BJ (cell line): ENCODE data around the gene FANCC. TPM values are rescaled to one million over a fixed set of nuclear protein-coding genes. Genes with fewer than 3 reads are reported as not detected.

Experiments used
- CTCF ChIA-PET: fragments of 350-600 bp; formaldehyde crosslinking; extraction: SDS; loops from one replicate; lab custom pipeline; 2021; ENCODE audit warnings: antibody characterized with exemption, inconsistent platforms; lab: Yijun Ruan, JAX
- POLR2A ChIA-PET: fragments of 300-600 bp; sonication (Branson Sonifier 250); formaldehyde crosslinking; extraction: SDS; loops from one replicate; lab custom pipeline; 2021; ENCODE audit warnings: antibody characterized with exemption; lab: Charles Lee
- DNase-seq: peaks from one replicate; pipeline ENCODE4 v3.0.0-alpha.2; 2011; ENCODE audit warnings: low read depth
- H3K27me3 ChIP-seq: 2 replicates; pipeline ENCODE4 v1.6.0; 2011; ENCODE audit warnings: low read length; ENCODE audit not compliant: control insufficient read depth, insufficient read depth
- H3K36me3 ChIP-seq: 2 replicates; pipeline ENCODE4 v1.5.1; 2011; ENCODE audit warnings: low read length; ENCODE audit not compliant: control insufficient read depth, insufficient read depth
- H3K4me3 ChIP-seq: 2 replicates; pipeline ENCODE4 v1.5.1; 2011; ENCODE audit warnings: low read depth, mild to moderate bottlenecking, control low read depth, low read length
- CTCF ChIP-seq: IDR thresholded peaks from 2 replicates; pipeline ENCODE4 v1.5.1; 2011; ENCODE audit warnings: low read depth, mild to moderate bottlenecking, control low read depth, inconsistent platforms, low read length, moderate library complexity; ENCODE audit not compliant: insufficient read depth
- polyA plus RNA-seq: library from polyadenylated mRNA; depleted of rRNA; stranded (reverse); fragments of >200 nt; gene quantifications from 2 replicates; pipeline ENCODE4 v1.2.3, GENCODE V29; 2011

The FANCC gene
- polyA plus RNA-seq, 1 experiment, result 6.1 TPM

GRCh38 chr9:95062596-95063065 lies 254.9 kb downstream of the FANCC start:
- Histone ChIP-seq H3K36me3 (peaks cover 31% of the 10 kb centered on the region), H3K4me3 (no peak overlapping the region), H3K27me3 (no peaks in the 10 kb centered on the region)
- no peak for TF ChIP-seq CTCF
- ChIA-PET POLR2A (no interaction called here), CTCF (interaction anchor here (1.8 kb wide), 1 partner anchor 382 kb away, joined by 6 read pairs; no protein-coding TSS in a partner anchor)
- DNase-seq, result no peak

- TF ChIP-seq CTCF, result no peak
- Histone ChIP-seq H3K4me3 (no peak overlapping the region), H3K36me3 (peaks cover 28% of the 10 kb centered on the region), H3K27me3 (no peaks in the 10 kb centered on the region)
- no peak for DNase-seq
- ChIA-PET CTCF (interaction anchor here (1.8 kb wide), 1 partner anchor 381 kb away, joined by 6 read pairs; no protein-coding TSS in a partner anchor), POLR2A (no interaction called here)
Measured at GRCh38 chr9:95061916-95062595, 255.5 kb downstream of the FANCC start.

GRCh38 chr9:95060916-95061315 lies 256.6 kb downstream of the FANCC start:
- no peak overlapping the region for H3K4me3 ChIP-seq
- no peak for TF ChIP-seq CTCF
- H3K36me3 ChIP-seq, result peaks cover 23% of the 10 kb centered on the region
- H3K27me3 ChIP-seq, result no peaks in the 10 kb centered on the region
- ChIA-PET POLR2A (no interaction called here), CTCF (no interaction called here)
- no peak for DNase-seq

GRCh38 chr9:95060234-95060633 lies 257.3 kb downstream of the FANCC start:
- POLR2A ChIA-PET, result no interaction called here
- Histone ChIP-seq H3K27me3 (no peaks in the 10 kb centered on the region), H3K4me3 (no peak overlapping the region), H3K36me3 (peaks cover 23% of the 10 kb centered on the region)
- CTCF ChIA-PET, result no interaction called here
- no peak for DNase-seq
- no peak for TF ChIP-seq CTCF

- DNase-seq, result no peak
- Histone ChIP-seq H3K36me3 (peaks cover 20% of the 10 kb centered on the region), H3K27me3 (no peaks in the 10 kb centered on the region), H3K4me3 (no peak overlapping the region)
- TF ChIP-seq CTCF, result no peak
- ChIA-PET POLR2A (no interaction called here), CTCF (interaction anchor here (0.6 kb wide), 1 partner anchor 78 kb away, joined by 3 read pairs; no protein-coding TSS in a partner anchor)
Measured at GRCh38 chr9:95058795-95059386, 258.6 kb downstream of the FANCC start.
